H1 (cell line): ENCODE data around the gene CD151. TPM values are rescaled to one million over a fixed set of nuclear protein-coding genes. Genes with fewer than 3 reads are reported as not detected.

Experiments used
- ATF2 ChIP-seq: IDR thresholded peaks from 2 replicates; pipeline ENCODE4 v1.6.1; 2012; ENCODE audit warnings: low read length, inconsistent platforms
- CHD1 ChIP-seq: IDR thresholded peaks from 2 replicates; pipeline ENCODE4 v1.6.1; 2012; ENCODE audit warnings: low read depth, low read length, improper control_type of control experiment
- CTBP2 ChIP-seq: IDR thresholded peaks from 2 replicates; pipeline ENCODE4 v1.7.0; 2011; ENCODE audit warnings: borderline replicate concordance, mild to moderate bottlenecking, moderate library complexity, mixed read lengths, low read length; ENCODE audit not compliant: insufficient read depth, insufficient read length
- E2F6 ChIP-seq: IDR thresholded peaks from 2 replicates; pipeline ENCODE4 v1.6.1; 2012; ENCODE audit warnings: inconsistent platforms
- EP300 ChIP-seq, 2 experiments: IDR thresholded peaks; 1 replicate in 1 of 2; 2 replicates in 1 of 2; pipeline ENCODE4 v1.6.1; 2011 to 2012; ENCODE audit warnings: low read depth in 2 of 2, low read length in 2 of 2, mild to moderate bottlenecking in 2 of 2, borderline replicate concordance in 1 of 2, inconsistent platforms in 1 of 2, moderate library complexity in 1 of 2
- GABPA ChIP-seq: IDR thresholded peaks from 2 replicates; pipeline ENCODE4 v1.6.1; 2011; ENCODE audit warnings: mild to moderate bottlenecking, low read length, moderate library complexity, borderline replicate concordance; ENCODE audit not compliant: insufficient read depth
- NANOG ChIP-seq: IDR thresholded peaks from 2 replicates; pipeline ENCODE4 v1.6.1; 2011; ENCODE audit warnings: low read length, low read depth, mild to moderate bottlenecking, inconsistent platforms; ENCODE audit not compliant: insufficient read depth, poor library complexity, severe bottlenecking
- SAP30 ChIP-seq: fragments of 300-600 bp; sonication (generic); IDR thresholded peaks from 2 replicates; pipeline ENCODE4 v1.7.1; 2012; ENCODE audit warnings: low read length, moderate library complexity, mild to moderate bottlenecking, inconsistent platforms; ENCODE audit not compliant: insufficient read depth, insufficient replicate concordance
- SP1 ChIP-seq: IDR thresholded peaks from 2 replicates; pipeline ENCODE4 v1.6.1; 2011; ENCODE audit warnings: low read depth, low read length
- SRF ChIP-seq: IDR thresholded peaks from 2 replicates; pipeline ENCODE4 v1.6.1; 2011; ENCODE audit warnings: mild to moderate bottlenecking, low read depth, low read length, moderate library complexity
- TAF1 ChIP-seq: IDR thresholded peaks from 2 replicates; pipeline ENCODE4 v1.6.1; 2011; ENCODE audit warnings: mild to moderate bottlenecking, low read depth, low read length
- polyA plus RNA-seq, 7 experiments: library from polyadenylated mRNA; depleted of rRNA in 3 of 7; stranded (reverse) in 5 of 7; unstranded in 2 of 7; fragments of >200 nt in 5 of 7; fragments of 200-250 nt in 2 of 7; gene quantifications; 1 replicate in 5 of 7; 2 replicates in 1 of 7; 4 replicates in 1 of 7; pipeline versions ENCODE4 v1.2.1 to v1.2.3, GENCODE V29; 2011 to 2013; ENCODE audit warnings: missing spikeins in 2 of 7, mixed read lengths in 2 of 7
- total RNA-seq: library from RNA; stranded (reverse); fragmentation: NEBNext Ultra II Directional; extraction: Animal tissue kit (Norgen Biotek cat#: 25700); gene quantifications from 2 replicates; pipeline ENCODE4 v1.2.1, GENCODE V29; 2021

The CD151 gene
- total and polyA plus RNA-seq, 2 of the 8 experiments (the other 6 are each of a cell fraction or from before 2014, with no cell fraction given): 101 to 212 TPM

GRCh38 chr11:783581-784015 is 49.2 kb upstream of the CD151 start (continued):
- TF ChIP-seq SAP30 (no peak), NANOG (no peak), CHD1 (no peak), SP1 (0 out of 2 replicates have a peak, but pooled peaks have one; percentile 42), SRF (no peak), GABPA (peak; percentile 77; the same call in 1 of the 2 replicates), E2F6 (peak; percentile 77), EP300 (IDR thresholded peaks at IDR 0.05; ENCODE audit: borderline replicate concordance in 1 of 2, low read depth in 2 of 2, low read length in 2 of 2) (peak in 1 of 2 experiments; percentile 24; a peak in 1 of 3 replicates), TAF1 (peak; percentile 52; the same call in 1 of the 2 replicates), ATF2 (no peak; the same call in 1 of the 2 replicates), CTBP2 (peak; percentile 73)
